GM23338 (cell line): Measurements from ENCODE around the gene ALG9. TPM values are rescaled to one million over a fixed set of nuclear protein-coding genes. Genes with fewer than 3 reads are reported as not detected.

Experiments used
- ATAC-seq: fragments of 200-7000 bp; cut with Tn5 transposase; 3 replicates; pipeline ENCODE4 v1.9.1; 2020
- DNase-seq: peaks from one replicate; pipeline ENCODE4 v3.0.0-alpha.2; 2015; ENCODE audit warnings: low spot score
- H2AFZ ChIP-seq: fragments of 200-600 bp; sonication (generic); 2 replicates; pipeline ENCODE4 v1.8.0; 2016; ENCODE audit warnings: antibody characterized with exemption, mild to moderate bottlenecking, moderate library complexity
- H3F3A ChIP-seq: fragments of 200-600 bp; sonication (generic); replicated peaks from 2 replicates; pipeline ENCODE4 v1.8.0; 2017; ENCODE audit warnings: antibody characterized with exemption, mixed run types, low read depth
- H3K27ac ChIP-seq: fragments of 200-600 bp; sonication (generic); 2 replicates; pipeline ENCODE4 v1.6.1; 2016; ENCODE audit warnings: low read depth
- H3K27me3 ChIP-seq: fragments of 200-600 bp; sonication (generic); 2 replicates; pipeline ENCODE4 v1.8.0; 2016; ENCODE audit warnings: mild to moderate bottlenecking, mixed run types, moderate library complexity; ENCODE audit not compliant: insufficient read depth
- H3K36me3 ChIP-seq: fragments of 200-600 bp; sonication (generic); 2 replicates; pipeline ENCODE4 v1.8.0; 2016; ENCODE audit warnings: mild to moderate bottlenecking; ENCODE audit not compliant: insufficient read depth
- H3K4me1 ChIP-seq: fragments of 200-600 bp; sonication (generic); 2 replicates; pipeline ENCODE4 v1.8.0; 2016; ENCODE audit warnings: mild to moderate bottlenecking, moderate library complexity; ENCODE audit not compliant: insufficient read depth
- H3K4me2 ChIP-seq: fragments of 200-600 bp; sonication (generic); 2 replicates; pipeline ENCODE4 v1.7.1; 2017; ENCODE audit warnings: mixed run types
- H3K4me3 ChIP-seq: fragments of 200-600 bp; sonication (generic); 2 replicates; pipeline ENCODE4 v1.6.1; 2016; ENCODE audit warnings: mixed run types
- H3K79me2 ChIP-seq: fragments of 200-600 bp; sonication (generic); replicated peaks from 2 replicates; pipeline ENCODE4 v1.8.0; 2017; ENCODE audit warnings: mild to moderate bottlenecking; ENCODE audit not compliant: insufficient read depth
- H3K9me2 ChIP-seq: fragments of 200-600 bp; sonication (generic); 2 replicates; pipeline ENCODE4 v1.8.0; 2017; ENCODE audit not compliant: insufficient read depth
- H4K20me1 ChIP-seq: fragments of 200-600 bp; sonication (generic); replicated peaks from 2 replicates; pipeline ENCODE4 v1.8.0; 2017; ENCODE audit warnings: mild to moderate bottlenecking; ENCODE audit not compliant: insufficient read depth
- H3K27ac Mint-ChIP-seq: 2 replicates; pipeline ENCODE4 v1.8.0; 2020; ENCODE audit warnings: inconsistent platforms, mild to moderate bottlenecking, moderate library complexity, mixed read lengths
- H3K27me3 Mint-ChIP-seq: 3 replicates; pipeline ENCODE4 v1.8.0; 2022; ENCODE audit warnings: low read depth, mild to moderate bottlenecking, moderate library complexity, mixed read lengths, inconsistent platforms; ENCODE audit not compliant: insufficient read depth, poor library complexity
- H3K36me3 Mint-ChIP-seq: 3 replicates; pipeline ENCODE4 v1.8.0; 2021; ENCODE audit warnings: low read depth, mild to moderate bottlenecking, inconsistent platforms, moderate library complexity, mixed read lengths
- H3K4me1 Mint-ChIP-seq: 3 replicates; pipeline ENCODE4 v1.8.0; 2020; ENCODE audit warnings: mild to moderate bottlenecking, inconsistent platforms, mixed read lengths
- H3K4me3 Mint-ChIP-seq: 3 replicates; pipeline ENCODE4 v1.8.0; 2021; ENCODE audit warnings: moderate library complexity, mild to moderate bottlenecking, inconsistent platforms, mixed read lengths
- H3K9me3 Mint-ChIP-seq: 3 replicates; pipeline ENCODE4 v1.8.0; 2020; ENCODE audit warnings: moderate library complexity, mild to moderate bottlenecking, inconsistent platforms, mixed read lengths
- CREB1 ChIP-seq: fragments of 250-450 bp; sonication (Bioruptor Pico); IDR thresholded peaks from 2 replicates; pipeline ENCODE4 v1.5.0; 2020; ENCODE audit warnings: low read depth, mild to moderate bottlenecking, moderate library complexity
- EZH2 ChIP-seq: fragments of 200-600 bp; sonication (generic); IDR thresholded peaks from one replicate; pipeline ENCODE4 v1.8.0; 2017; ENCODE audit warnings: antibody characterized with exemption, mild to moderate bottlenecking, low read depth; ENCODE audit not compliant: unreplicated experiment
- EZH2phosphoT487 ChIP-seq: fragments of 200-600 bp; sonication (generic); IDR thresholded peaks from one replicate; pipeline ENCODE4 v1.8.1; 2018; ENCODE audit warnings: antibody characterized with exemption; ENCODE audit not compliant: unreplicated experiment
- JUNB ChIP-seq: IDR thresholded peaks from one replicate; pipeline ENCODE4 v1.6.1; 2016; ENCODE audit warnings: antibody characterized with exemption; ENCODE audit not compliant: unreplicated experiment
- POLR2AphosphoS5 ChIP-seq: IDR thresholded peaks from 2 replicates; pipeline ENCODE4 v1.6.1; 2016; ENCODE audit warnings: antibody characterized with exemption, low read depth
- ZNF114 ChIP-seq: fragments of 250-450 bp; sonication (Bioruptor Pico); IDR thresholded peaks from 2 replicates; pipeline ENCODE4 v1.5.0; 2020; ENCODE audit warnings: mild to moderate bottlenecking, moderate library complexity
- ZNF331 ChIP-seq: fragments of 250-450 bp; sonication (Bioruptor Pico); IDR thresholded peaks from 2 replicates; pipeline ENCODE4 v1.5.0; 2020; ENCODE audit warnings: low read depth, mild to moderate bottlenecking, moderate library complexity
- polyA plus RNA-seq: library from polyadenylated mRNA; unstranded; fragments of >200 nt; fragmentation: Nextera tagmentation; extraction: Ambion mirVana; gene quantifications from 2 replicates; pipeline ENCODE4 v1.2.1, GENCODE V29; 2016
- total RNA-seq: library from RNA; depleted of rRNA; stranded (reverse); fragments of >200 nt; shearing (Covaris generic); gene quantifications from 2 replicates; pipeline ENCODE4 v1.2.3, GENCODE V29; 2014
- TF ChIP-seq, protein P1 (sequence below): IDR thresholded peaks from 2 replicates; pipeline ENCODE4 v1.6.1; 2016; ENCODE audit warnings: antibody characterized with exemption
- TF ChIP-seq, protein P2 (sequence below): fragments of 250-450 bp; sonication (Bioruptor Pico); IDR thresholded peaks from 2 replicates; pipeline ENCODE4 v1.5.0; 2020; ENCODE audit warnings: mild to moderate bottlenecking, moderate library complexity
- TF ChIP-seq, protein P3 (sequence below): IDR thresholded peaks from one replicate; pipeline ENCODE4 v1.6.1; 2018; ENCODE audit warnings: antibody characterized with exemption; ENCODE audit not compliant: unreplicated experiment
- TF ChIP-seq, protein P4 (sequence below), 2 experiments: fragments of 200-600 bp in 1 of 2; sonication (generic) in 1 of 2; conservative IDR thresholded peaks; 2 replicates each; pipeline versions ENCODE4 v1.5.1 to v1.6.1; 2016 to 2017; ENCODE audit warnings: antibody characterized with exemption in 2 of 2, low read depth in 2 of 2, mild to moderate bottlenecking in 2 of 2, moderate library complexity in 1 of 2

The ALG9 gene
- total and polyA plus RNA-seq, 2 experiments from 2014 or later: 25.4 to 31.1 TPM

DNA sequence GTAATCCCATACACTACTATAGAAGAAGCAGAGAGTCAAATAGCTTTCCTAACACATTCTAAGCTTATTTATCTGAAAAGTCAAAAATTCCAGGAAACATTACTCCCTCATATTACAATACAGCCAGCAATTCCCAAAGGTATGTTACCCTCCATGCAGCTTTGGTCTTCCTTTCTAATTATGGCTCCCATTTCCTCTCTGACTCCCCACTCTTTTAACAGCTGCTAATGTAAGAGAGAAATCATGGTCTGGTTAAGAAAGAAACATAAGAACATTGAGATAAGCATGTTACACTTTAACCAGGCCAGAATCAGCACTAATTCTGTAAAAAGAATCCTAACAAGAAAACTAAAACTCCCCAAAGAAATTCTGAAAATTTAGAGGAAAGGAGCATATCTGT, 112.0 kb downstream of the ALG9 start:
- Mint-ChIP-seq H3K27me3 (no peaks in the 10 kb centered on the region), H3K4me3 (no peak overlapping the region), H3K4me1 (peaks cover 13% of the 10 kb centered on the region), H3K9me3 (no peaks in the 10 kb centered on the region), H3K36me3 (peaks cover 89% of the 10 kb centered on the region), H3K27ac (no peak overlapping the region)
- no peak overlapping the region for H3K27ac ChIP-seq
- no peak overlapping the region for H2AFZ ChIP-seq
- peaks cover 22% of the 10 kb centered on the region for H4K20me1 ChIP-seq
- H3K4me3 ChIP-seq: no peak overlapping the region
- H3F3A ChIP-seq: no peaks in the 10 kb centered on the region
- H3K4me1 ChIP-seq: peaks cover 10% of the 10 kb centered on the region; the same call in 1 of the 2 replicates
- ATAC-seq (no peak), DNase-seq (no peak)
- no peaks in the 10 kb centered on the region for H3K9me2 ChIP-seq
- H3K79me2 ChIP-seq: peaks cover 26% of the 10 kb centered on the region
- H3K36me3 ChIP-seq: peaks cover 76% of the 10 kb centered on the region
- TF ChIP-seq JUNB (no peak), EZH2phosphoT487 (no peak), ZNF114 (CRISPR knock-in tag) (no peak), CREB1 (CRISPR knock-in tag) (no peak), POLR2AphosphoS5 (no peak), ZNF331 (CRISPR knock-in tag) (no peak), EZH2 (no peak)
- TF ChIP-seq, protein P1, sequence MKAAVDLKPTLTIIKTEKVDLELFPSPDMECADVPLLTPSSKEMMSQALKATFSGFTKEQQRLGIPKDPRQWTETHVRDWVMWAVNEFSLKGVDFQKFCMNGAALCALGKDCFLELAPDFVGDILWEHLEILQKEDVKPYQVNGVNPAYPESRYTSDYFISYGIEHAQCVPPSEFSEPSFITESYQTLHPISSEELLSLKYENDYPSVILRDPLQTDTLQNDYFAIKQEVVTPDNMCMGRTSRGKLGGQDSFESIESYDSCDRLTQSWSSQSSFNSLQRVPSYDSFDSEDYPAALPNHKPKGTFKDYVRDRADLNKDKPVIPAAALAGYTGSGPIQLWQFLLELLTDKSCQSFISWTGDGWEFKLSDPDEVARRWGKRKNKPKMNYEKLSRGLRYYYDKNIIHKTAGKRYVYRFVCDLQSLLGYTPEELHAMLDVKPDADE: no peak
- TF ChIP-seq, protein P2, sequence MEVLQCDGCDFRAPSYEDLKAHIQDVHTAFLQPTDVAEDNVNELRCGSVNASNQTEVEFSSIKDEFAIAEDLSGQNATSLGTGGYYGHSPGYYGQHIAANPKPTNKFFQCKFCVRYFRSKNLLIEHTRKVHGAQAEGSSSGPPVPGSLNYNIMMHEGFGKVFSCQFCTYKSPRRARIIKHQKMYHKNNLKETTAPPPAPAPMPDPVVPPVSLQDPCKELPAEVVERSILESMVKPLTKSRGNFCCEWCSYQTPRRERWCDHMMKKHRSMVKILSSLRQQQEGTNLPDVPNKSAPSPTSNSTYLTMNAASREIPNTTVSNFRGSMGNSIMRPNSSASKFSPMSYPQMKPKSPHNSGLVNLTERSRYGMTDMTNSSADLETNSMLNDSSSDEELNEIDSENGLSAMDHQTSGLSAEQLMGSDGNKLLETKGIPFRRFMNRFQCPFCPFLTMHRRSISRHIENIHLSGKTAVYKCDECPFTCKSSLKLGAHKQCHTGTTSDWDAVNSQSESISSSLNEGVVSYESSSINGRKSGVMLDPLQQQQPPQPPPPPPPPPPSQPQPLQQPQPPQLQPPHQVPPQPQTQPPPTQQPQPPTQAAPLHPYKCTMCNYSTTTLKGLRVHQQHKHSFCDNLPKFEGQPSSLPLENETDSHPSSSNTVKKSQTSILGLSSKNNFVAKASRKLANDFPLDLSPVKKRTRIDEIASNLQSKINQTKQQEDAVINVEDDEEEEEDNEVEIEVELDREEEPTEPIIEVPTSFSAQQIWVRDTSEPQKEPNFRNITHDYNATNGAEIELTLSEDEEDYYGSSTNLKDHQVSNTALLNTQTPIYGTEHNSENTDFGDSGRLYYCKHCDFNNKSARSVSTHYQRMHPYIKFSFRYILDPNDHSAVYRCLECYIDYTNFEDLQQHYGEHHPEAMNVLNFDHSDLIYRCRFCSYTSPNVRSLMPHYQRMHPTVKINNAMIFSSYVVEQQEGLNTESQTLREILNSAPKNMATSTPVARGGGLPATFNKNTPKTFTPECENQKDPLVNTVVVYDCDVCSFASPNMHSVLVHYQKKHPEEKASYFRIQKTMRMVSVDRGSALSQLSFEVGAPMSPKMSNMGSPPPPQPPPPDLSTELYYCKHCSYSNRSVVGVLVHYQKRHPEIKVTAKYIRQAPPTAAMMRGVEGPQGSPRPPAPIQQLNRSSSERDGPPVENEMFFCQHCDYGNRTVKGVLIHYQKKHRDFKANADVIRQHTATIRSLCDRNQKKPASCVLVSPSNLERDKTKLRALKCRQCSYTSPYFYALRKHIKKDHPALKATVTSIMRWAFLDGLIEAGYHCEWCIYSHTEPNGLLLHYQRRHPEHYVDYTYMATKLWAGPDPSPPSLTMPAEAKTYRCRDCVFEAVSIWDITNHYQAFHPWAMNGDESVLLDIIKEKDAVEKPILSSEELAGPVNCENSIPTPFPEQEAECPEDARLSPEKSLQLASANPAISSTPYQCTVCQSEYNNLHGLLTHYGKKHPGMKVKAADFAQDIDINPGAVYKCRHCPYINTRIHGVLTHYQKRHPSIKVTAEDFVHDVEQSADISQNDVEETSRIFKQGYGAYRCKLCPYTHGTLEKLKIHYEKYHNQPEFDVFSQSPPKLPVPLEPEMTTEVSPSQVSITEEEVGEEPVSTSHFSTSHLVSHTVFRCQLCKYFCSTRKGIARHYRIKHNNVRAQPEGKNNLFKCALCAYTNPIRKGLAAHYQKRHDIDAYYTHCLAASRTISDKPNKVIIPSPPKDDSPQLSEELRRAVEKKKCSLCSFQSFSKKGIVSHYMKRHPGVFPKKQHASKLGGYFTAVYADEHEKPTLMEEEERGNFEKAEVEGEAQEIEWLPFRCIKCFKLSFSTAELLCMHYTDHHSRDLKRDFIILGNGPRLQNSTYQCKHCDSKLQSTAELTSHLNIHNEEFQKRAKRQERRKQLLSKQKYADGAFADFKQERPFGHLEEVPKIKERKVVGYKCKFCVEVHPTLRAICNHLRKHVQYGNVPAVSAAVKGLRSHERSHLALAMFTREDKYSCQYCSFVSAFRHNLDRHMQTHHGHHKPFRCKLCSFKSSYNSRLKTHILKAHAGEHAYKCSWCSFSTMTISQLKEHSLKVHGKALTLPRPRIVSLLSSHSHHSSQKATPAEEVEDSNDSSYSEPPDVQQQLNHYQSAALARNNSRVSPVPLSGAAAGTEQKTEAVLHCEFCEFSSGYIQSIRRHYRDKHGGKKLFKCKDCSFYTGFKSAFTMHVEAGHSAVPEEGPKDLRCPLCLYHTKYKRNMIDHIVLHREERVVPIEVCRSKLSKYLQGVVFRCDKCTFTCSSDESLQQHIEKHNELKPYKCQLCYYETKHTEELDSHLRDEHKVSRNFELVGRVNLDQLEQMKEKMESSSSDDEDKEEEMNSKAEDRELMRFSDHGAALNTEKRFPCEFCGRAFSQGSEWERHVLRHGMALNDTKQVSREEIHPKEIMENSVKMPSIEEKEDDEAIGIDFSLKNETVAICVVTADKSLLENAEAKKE (CRISPR knock-in tag): no peak
- TF ChIP-seq, protein P3, sequence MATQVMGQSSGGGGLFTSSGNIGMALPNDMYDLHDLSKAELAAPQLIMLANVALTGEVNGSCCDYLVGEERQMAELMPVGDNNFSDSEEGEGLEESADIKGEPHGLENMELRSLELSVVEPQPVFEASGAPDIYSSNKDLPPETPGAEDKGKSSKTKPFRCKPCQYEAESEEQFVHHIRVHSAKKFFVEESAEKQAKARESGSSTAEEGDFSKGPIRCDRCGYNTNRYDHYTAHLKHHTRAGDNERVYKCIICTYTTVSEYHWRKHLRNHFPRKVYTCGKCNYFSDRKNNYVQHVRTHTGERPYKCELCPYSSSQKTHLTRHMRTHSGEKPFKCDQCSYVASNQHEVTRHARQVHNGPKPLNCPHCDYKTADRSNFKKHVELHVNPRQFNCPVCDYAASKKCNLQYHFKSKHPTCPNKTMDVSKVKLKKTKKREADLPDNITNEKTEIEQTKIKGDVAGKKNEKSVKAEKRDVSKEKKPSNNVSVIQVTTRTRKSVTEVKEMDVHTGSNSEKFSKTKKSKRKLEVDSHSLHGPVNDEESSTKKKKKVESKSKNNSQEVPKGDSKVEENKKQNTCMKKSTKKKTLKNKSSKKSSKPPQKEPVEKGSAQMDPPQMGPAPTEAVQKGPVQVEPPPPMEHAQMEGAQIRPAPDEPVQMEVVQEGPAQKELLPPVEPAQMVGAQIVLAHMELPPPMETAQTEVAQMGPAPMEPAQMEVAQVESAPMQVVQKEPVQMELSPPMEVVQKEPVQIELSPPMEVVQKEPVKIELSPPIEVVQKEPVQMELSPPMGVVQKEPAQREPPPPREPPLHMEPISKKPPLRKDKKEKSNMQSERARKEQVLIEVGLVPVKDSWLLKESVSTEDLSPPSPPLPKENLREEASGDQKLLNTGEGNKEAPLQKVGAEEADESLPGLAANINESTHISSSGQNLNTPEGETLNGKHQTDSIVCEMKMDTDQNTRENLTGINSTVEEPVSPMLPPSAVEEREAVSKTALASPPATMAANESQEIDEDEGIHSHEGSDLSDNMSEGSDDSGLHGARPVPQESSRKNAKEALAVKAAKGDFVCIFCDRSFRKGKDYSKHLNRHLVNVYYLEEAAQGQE: no peak
- TF ChIP-seq, protein P4, sequence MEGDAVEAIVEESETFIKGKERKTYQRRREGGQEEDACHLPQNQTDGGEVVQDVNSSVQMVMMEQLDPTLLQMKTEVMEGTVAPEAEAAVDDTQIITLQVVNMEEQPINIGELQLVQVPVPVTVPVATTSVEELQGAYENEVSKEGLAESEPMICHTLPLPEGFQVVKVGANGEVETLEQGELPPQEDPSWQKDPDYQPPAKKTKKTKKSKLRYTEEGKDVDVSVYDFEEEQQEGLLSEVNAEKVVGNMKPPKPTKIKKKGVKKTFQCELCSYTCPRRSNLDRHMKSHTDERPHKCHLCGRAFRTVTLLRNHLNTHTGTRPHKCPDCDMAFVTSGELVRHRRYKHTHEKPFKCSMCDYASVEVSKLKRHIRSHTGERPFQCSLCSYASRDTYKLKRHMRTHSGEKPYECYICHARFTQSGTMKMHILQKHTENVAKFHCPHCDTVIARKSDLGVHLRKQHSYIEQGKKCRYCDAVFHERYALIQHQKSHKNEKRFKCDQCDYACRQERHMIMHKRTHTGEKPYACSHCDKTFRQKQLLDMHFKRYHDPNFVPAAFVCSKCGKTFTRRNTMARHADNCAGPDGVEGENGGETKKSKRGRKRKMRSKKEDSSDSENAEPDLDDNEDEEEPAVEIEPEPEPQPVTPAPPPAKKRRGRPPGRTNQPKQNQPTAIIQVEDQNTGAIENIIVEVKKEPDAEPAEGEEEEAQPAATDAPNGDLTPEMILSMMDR (conservative IDR thresholded peaks at IDR 0.05; ENCODE audit: low read depth in 2 of 2): no peak
- H3K27me3 ChIP-seq: no peaks in the 10 kb centered on the region
- no peak overlapping the region for H3K4me2 ChIP-seq
